AG08396 (cell line): ENCODE results near the gene GMPS.
"Not testable (repeated sequence)": the region's sequence is repeated elsewhere in the genome, so short reads cannot be mapped to it uniquely, and the experiment has no call there.

Experiments used
- DNase-seq: peaks from one replicate; pipeline ENCODE4 v3.0.0; 2012; ENCODE audit warnings: low spot score, mixed read lengths

Gene GMPS

GRCh38 chr3:155944081-155944480, 73.6 kb downstream of the GMPS start:
- DNase-seq, result no peak

GRCh38 chr3:155946178-155946577, 75.7 kb downstream of the GMPS start:
- DNase-seq, result peak; percentile 69

GRCh38 chr3:155948476-155948875, 78.0 kb downstream of the GMPS start:
- DNase-seq, result no peak

- no peak for DNase-seq
Observed at GRCh38 chr3:155949453-155950217, 79.2 kb downstream of the GMPS start.

- DNase-seq, result no peak
Observed at GRCh38 chr3:155956508-155957411, 86.3 kb downstream of the GMPS start.

GRCh38 chr3:155957412-155957880, 87.0 kb downstream of the GMPS start:
- DNase-seq, result no peak

DNA sequence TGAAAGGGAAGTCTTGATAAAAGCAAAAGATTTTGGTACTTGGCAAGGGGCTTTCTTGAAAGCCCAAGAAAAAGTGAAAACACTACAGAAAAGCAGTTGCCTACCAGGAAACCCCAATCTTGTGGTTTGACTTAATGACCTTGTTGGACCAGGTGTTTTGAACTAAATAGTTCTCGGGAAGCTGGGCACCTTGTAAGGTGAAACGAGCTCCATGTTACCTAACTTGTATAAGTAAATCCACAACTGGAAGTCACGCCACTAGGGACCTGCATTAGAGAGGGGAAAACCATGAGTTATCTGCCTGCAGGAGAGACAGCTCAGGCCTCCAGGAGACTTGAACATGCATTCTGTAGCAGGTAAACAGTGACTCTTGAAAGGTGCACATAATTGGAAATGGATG, 88.2 kb downstream of the GMPS start:
- DNase-seq, result no peak

GRCh38 chr3:155960060-155960459, 89.6 kb downstream of the GMPS start:
- DNase-seq, result peak; percentile 46

DNA sequence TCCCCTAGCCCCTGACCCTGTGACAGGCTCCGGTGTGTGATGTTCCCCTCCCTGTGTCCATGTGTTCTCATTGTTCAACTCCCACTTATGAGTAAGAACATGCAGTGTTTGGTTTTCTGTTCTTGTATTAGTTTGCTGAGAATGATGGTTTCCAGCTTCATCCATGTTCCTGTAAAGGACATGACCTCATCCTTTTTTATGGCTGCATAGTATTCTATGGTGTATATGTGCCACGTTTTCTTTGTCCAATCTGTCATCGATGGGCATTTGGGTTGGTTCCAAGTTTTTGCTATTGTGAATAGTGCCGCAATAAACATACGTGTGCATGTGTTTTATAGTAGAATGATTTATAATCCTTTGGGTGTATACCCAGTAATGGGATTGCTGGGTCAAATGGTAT, 90.6 kb downstream of the GMPS start:
- not testable (repeated sequence) for DNase-seq

- DNase-seq, result peak; percentile 16
Observed at GRCh38 chr3:155963570-155963969, 93.1 kb downstream of the GMPS start.

GRCh38 chr3:155970398-155970797, 99.9 kb downstream of the GMPS start:
- DNase-seq, result no peak

- DNase-seq, result no peak
Observed at GRCh38 chr3:155972885-155973584, 102.6 kb downstream of the GMPS start.

DNA sequence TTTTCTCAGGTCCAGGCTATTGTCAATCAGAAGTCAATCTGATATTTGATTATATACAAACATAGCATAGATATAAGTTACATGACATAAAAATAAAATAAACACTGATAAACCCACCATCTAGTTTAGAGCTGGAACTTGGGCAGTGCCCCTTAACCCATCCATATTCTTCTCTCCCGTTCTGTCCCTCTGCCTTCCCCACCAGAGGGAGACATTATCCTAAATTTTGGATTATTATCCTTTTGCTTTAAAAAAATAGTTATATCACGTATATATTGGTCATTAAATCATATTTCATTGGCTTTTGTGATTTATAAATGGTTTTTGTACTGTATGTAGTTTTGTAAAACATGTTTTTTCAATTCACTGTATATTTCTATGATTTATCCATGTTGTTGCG, 107.9 kb downstream of the GMPS start:
- DNase-seq, result no peak

GRCh38 chr3:155979746-155980145, 109.3 kb downstream of the GMPS start:
- no peak for DNase-seq

- no peak for DNase-seq
Observed at GRCh38 chr3:155981669-155982068, 111.2 kb downstream of the GMPS start.

DNA sequence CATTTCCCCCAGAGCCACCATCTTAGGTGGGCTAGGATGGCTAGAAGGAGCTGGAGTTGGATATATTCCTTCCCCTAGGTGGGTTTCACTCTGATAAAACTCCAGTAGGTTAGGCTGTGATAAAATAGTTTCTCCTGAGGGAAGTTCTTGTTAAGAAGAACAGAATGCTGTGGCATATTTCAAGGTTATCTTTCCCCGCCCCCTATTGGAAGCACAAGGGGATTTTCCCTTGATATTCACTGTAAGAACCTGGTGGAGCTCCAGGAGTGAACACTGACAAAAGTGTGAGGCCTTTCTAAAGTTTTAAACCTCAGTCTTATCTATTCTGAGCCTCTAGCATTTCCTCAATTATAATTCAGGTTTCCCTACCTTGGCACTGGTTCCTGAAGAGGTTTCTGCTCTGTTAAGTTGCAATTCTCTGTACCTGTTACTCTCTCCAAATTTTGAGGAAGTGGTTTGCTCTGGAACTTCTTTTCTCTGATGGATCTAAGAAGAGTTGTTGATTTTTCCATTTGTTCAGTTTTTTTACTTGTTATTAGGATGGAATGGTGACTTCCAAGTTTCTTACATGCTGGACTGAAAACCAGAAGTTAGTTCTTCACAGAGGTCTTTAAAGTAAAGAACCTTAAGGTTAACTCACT, 113.5 kb downstream of the GMPS start:
- no peak for DNase-seq

GRCh38 chr3:155984791-155985417, 114.5 kb downstream of the GMPS start:
- DNase-seq, result no peak

- DNase-seq, result no peak
Observed at GRCh38 chr3:155989536-155989935, 119.1 kb downstream of the GMPS start.

GRCh38 chr3:155991212-155991611, 120.8 kb downstream of the GMPS start:
- DNase-seq, result no peak

GRCh38 chr3:155991847-155992246, 121.4 kb downstream of the GMPS start:
- no peak for DNase-seq
